ENCODE data around the gene ZIC5.

DNA sequence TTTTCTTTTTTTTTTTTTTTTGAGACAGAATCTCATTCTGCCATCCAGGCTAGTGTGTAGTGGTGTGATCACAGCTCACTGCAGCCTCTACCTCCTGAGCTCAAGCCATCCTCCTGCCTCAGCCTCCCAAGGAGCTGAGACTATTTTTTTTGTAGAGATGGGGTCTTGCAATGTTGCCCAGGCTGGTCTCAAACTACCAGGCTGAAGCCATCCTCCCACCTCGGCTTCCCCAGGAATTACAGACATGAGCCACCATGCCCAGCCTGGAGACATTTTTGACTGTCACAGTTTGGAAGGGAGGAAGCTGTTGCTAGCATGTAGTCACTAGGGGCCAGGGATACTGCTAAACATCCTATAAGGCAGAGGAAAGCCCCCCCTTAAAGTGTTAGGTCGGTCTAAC, 23.9 kb downstream of the ZIC5 start:
- TF ChIP-seq CTCF (conservative IDR thresholded peaks at IDR 0.05 in 1 of 2, IDR thresholded peaks at IDR 0.05 in 1 of 2; ENCODE audit: low read depth in 1 of 2, low read length in 2 of 2) (no peak), EZH2 (IDR thresholded peaks at IDR 0.05; ENCODE audit: low read length, missing control alignments) (no peak)
